ENCODE measurements around the gene EIPR1. TPM values are rescaled to one million over a fixed set of nuclear protein-coding genes. Genes with fewer than 3 reads are reported as not detected.
"Not testable (repeated sequence)": the region's sequence is repeated elsewhere in the genome, so short reads cannot be mapped to it uniquely, and the experiment has no call there.

Gene EIPR1
- total and polyA plus RNA-seq, 2 experiments from 2014 or later = 17.4 to 46.3 TPM

DNA sequence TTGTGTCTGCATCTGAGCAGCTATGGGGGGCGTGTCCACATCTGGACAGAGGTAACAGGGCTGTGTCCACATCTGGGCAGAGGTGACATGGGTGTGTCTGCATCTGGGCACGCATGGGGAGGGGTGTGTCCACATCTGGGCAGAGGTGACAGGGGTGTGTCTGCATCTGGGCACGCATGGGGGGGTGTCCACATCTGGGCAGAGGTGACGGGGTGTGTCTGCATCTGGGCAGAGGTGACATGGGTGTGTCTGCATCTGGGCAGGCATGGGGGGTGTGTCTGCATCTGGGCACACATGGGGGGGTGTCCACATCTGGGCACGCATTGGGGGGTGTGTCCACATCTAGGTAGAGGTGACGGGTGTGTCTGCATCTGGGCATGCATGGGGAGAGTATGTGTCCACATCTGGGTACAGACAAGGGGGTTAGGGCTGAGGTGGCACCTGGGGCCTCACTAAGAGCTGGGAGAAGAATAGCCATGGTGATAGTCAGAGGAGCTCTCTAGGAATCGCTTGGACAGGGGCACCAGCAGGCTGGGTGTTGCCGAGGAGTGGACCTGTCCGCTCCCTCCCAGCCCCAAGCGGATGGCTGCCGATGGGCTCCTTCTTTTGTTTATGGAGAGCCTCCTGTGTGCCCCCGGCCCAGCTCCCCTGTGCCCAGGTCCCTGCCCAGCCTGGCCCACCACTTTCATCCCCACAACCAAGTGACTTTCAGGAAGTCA is 177.8 kb downstream of the EIPR1 start (continued):
- TF ChIP-seq, protein P1, sequence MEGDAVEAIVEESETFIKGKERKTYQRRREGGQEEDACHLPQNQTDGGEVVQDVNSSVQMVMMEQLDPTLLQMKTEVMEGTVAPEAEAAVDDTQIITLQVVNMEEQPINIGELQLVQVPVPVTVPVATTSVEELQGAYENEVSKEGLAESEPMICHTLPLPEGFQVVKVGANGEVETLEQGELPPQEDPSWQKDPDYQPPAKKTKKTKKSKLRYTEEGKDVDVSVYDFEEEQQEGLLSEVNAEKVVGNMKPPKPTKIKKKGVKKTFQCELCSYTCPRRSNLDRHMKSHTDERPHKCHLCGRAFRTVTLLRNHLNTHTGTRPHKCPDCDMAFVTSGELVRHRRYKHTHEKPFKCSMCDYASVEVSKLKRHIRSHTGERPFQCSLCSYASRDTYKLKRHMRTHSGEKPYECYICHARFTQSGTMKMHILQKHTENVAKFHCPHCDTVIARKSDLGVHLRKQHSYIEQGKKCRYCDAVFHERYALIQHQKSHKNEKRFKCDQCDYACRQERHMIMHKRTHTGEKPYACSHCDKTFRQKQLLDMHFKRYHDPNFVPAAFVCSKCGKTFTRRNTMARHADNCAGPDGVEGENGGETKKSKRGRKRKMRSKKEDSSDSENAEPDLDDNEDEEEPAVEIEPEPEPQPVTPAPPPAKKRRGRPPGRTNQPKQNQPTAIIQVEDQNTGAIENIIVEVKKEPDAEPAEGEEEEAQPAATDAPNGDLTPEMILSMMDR (conservative IDR thresholded peaks at IDR 0.05; ENCODE audit: low read depth in 2 of 2) = no peak
- TF ChIP-seq POLR2AphosphoS5 (IDR thresholded peaks at IDR 0.05; ENCODE audit: low read depth) = no peak
- TF ChIP-seq CREB1 (CRISPR knock-in tag; IDR thresholded peaks at IDR 0.05; ENCODE audit: low read depth) = no peak
- TF ChIP-seq ZNF462 (CRISPR knock-in tag; IDR thresholded peaks at IDR 0.05) = no peak
- no peak for TF ChIP-seq ETS1 (IDR thresholded peaks at IDR 0.05)

GRCh38 chr2:3198671-3199192 is 178.9 kb downstream of the EIPR1 start:
- H2AFZ ChIP-seq; H3K4me1 ChIP-seq (ENCODE audit: insufficient read depth); H3K36me3 ChIP-seq (ENCODE audit: insufficient read depth); H4K20me1 ChIP-seq (replicated peaks; ENCODE audit: insufficient read depth); H3K4me2 ChIP-seq; H3K4me3 ChIP-seq; H3K27me3 ChIP-seq (ENCODE audit: insufficient read depth); H3K79me2 ChIP-seq (replicated peaks; ENCODE audit: insufficient read depth); H3F3A ChIP-seq (replicated peaks; ENCODE audit: low read depth); H3K9me2 ChIP-seq (ENCODE audit: insufficient read depth): not testable (repeated sequence)
- peak; percentile 14; the same call in 2 of the 3 replicates for ATAC-seq
- peak overlapping the region; percentile 98 for H3K27ac Mint-ChIP-seq
- H3K36me3 Mint-ChIP-seq (ENCODE audit: low read depth) = peaks cover 20% of the 10 kb centered on the region
- H3K9me3 Mint-ChIP-seq = peaks cover 18% of the 10 kb centered on the region
- H3K27ac ChIP-seq (ENCODE audit: low read depth) = peak overlapping the region; percentile 86; the same call in 1 of the 2 replicates
- peaks cover 16% of the 10 kb centered on the region for H3K27me3 Mint-ChIP-seq (ENCODE audit: insufficient read depth, low read depth, poor library complexity)
- H3K4me1 Mint-ChIP-seq = peaks cover 45% of the 10 kb centered on the region
- DNase-seq (ENCODE audit: low spot score) = peak; percentile 45
- H3K4me3 Mint-ChIP-seq = peak overlapping the region; percentile 42; the same call in 1 of the 3 replicates
